Lower leg skin (tissue), 4 donors: ENCODE data around the gene CCDC102A. TPM values are rescaled to one million over a fixed set of nuclear protein-coding genes. Genes with fewer than 3 reads are reported as not detected.
A peak's percentile ranks its signal among the peaks of the same experiment; 100 is the strongest.

Experiments
- DNase-seq, 2 donors: peaks; one replicate each; pipeline ENCODE4 v3.0.0-alpha.2; 2019; ENCODE audit warnings: low spot score in 2 of 2
- H3K4me3 ChIP-seq: fragments of 200-600 bp; sonication (generic); 2 replicates; pipeline ENCODE4 v1.5.1; 2017; ENCODE audit warnings: mild to moderate bottlenecking, low read depth; ENCODE audit not compliant: poor library complexity, severe bottlenecking
- POLR2A ChIP-seq, 2 donors: fragments of 450-650 bp; IDR thresholded peaks; one replicate each; pipeline ENCODE4 v1.6.1; 2016 to 2017; ENCODE audit warnings: antibody characterized with exemption in 2 of 2, mild to moderate bottlenecking in 1 of 2, moderate library complexity in 1 of 2
- WGBS, 2 donors: methylation state at CpG; one replicate each; pipeline ENCODE4 v1.1.5; 2018; 5-methylcytosine and 5-hydroxymethylcytosine counted together
- intact Hi-C: fragments of 100-400 bp; cut with DNase I; formaldehyde crosslinking; loops from one replicate; pipeline ENCODE4 v1.15.0; 2023; ENCODE audit warnings: low total_unique reads
- total RNA-seq, 4 donors: library from RNA; depleted of rRNA; stranded (reverse); fragments of >200 nt; gene quantifications; one replicate each; pipeline ENCODE4 v1.1.0, GENCODE V29; 2016
- TF ChIP-seq, protein P1 (sequence below), 3 donors: fragments of 450-650 bp; IDR thresholded peaks; one replicate each; pipeline ENCODE4 v1.5.1; 2016; ENCODE audit warnings: antibody characterized with exemption in 3 of 3, mild to moderate bottlenecking in 3 of 3, moderate library complexity in 2 of 3

CCDC102A gene
- total RNA-seq, 4 donors from 2014 or later: 13.7 to 18.9 (median 16.4) TPM

DNA sequence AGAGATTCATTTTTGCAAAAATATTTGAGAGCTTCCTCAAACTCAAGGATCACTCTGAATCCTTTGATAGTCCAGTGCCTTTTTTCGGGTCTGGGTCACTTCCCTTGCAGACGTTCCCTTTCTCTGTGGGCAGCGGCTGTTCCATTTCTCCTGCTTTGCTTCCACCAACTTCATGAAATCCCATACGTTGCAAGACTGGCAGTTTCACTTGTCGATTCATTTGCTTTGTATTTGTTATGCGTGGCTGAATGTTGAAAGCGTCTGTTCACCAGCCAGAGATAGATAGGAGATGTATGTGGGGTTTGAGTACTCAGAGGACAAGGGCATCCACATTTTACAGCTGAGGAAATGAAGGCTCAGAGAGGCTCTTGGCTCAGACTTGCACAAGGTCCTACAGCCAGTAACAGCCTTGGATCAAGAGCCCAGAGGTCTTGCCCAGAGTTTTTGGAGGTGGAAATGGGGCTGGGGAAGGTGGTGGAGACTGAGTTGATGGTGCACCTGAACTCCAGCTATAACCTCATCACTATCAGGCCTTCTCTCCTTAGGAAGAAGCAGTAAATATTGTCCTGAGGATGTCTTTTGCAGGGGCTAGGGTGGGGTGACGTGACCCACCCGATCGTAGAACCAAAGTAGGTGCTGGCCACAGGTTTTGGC is 1.3 kb upstream of the CCDC102A start:
- H3K4me3 ChIP-seq: no peak overlapping the region
- TF ChIP-seq, protein P1, sequence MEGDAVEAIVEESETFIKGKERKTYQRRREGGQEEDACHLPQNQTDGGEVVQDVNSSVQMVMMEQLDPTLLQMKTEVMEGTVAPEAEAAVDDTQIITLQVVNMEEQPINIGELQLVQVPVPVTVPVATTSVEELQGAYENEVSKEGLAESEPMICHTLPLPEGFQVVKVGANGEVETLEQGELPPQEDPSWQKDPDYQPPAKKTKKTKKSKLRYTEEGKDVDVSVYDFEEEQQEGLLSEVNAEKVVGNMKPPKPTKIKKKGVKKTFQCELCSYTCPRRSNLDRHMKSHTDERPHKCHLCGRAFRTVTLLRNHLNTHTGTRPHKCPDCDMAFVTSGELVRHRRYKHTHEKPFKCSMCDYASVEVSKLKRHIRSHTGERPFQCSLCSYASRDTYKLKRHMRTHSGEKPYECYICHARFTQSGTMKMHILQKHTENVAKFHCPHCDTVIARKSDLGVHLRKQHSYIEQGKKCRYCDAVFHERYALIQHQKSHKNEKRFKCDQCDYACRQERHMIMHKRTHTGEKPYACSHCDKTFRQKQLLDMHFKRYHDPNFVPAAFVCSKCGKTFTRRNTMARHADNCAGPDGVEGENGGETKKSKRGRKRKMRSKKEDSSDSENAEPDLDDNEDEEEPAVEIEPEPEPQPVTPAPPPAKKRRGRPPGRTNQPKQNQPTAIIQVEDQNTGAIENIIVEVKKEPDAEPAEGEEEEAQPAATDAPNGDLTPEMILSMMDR (IDR thresholded peaks at IDR 0.05): no peak
- DNase-seq: peak in 1 of 2 donors; percentile 66
- intact Hi-C loops: no loop called here
- 59 to 60% methylated on average over 10 of the region's 10 CpGs for WGBS, 2 donors

DNA sequence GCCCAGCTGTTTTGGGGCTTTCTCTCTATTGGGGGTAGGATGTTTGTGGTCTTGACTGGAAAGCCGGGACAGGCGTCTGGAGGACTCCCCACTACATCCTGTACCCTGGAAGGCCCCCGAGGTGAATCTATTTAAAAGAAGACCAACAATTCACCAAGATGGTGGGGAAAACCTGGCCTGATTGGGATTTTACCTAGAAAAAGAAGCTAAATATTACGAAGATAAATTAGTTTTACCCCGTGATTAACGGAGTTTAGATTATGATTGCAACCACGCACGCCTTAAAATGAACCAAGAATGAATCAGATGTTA is 779 bp upstream of the CCDC102A start:
- 19 to 36% methylated on average over 8 of the region's 8 CpGs for WGBS, 2 donors
- no peak for TF ChIP-seq POLR2A (IDR thresholded peaks at IDR 0.05)
- no peak for DNase-seq
- intact Hi-C loops: no loop called here
- no peak overlapping the region for H3K4me3 ChIP-seq

GRCh38 chr16:57535680-57536305 is 578 bp downstream of the CCDC102A start:
- TF ChIP-seq POLR2A (IDR thresholded peaks at IDR 0.05): no peak
- TF ChIP-seq, protein P1 (IDR thresholded peaks at IDR 0.05): no peak
- peak; percentile 92 to 99 for DNase-seq
- 0 to 2% methylated on average over 23 to 31 of the region's 50 CpGs for WGBS, 2 donors
- intact Hi-C loops: no loop called here
- peak overlapping the region; percentile 57 for H3K4me3 ChIP-seq

DNA sequence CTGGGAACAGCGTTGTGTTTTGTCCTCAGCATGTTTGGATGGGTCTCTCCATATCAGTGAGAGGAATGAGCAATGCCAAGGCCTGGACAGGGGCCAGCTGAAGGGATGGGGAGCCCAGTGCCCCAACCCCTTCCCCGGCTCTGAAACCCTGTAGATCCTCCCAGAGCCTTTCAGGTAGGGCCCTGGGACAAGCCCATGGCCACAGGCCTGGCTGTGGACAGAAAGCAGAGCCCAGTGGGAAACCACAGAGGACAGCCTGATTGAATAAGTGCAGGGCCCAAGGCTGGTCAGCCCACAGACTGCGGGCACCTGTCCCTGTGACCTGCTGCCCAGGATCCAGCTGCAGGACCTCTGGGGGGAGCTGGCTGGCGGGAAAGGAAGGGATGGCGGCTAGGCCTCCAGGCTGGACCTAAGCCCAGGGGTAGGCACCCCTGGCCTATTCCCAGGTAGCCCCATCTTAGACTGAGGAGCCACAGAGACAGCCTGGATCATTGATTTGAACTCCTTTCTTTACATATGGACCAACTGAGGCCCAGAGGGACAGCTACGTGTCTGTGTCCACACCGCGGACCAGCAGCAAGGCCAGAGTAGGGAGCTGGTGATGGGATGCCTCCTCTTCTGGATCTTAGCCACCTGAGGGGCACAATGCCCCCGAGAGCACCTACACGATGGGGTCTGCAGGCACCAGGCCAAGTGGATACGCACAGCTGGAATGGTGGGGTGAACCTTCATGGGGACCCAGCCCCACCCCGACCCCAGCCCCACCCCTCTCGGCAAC is 1.3 kb downstream of the CCDC102A start:
- 45 to 63% methylated on average over 9 to 11 of the region's 13 CpGs for whole genome bisulfite sequencing, 2 donors
- no peak overlapping the region for H3K4me3 ChIP-seq

GRCh38 chr16:57534337-57534880 is 2.0 kb downstream of the CCDC102A start:
- no peak for DNase-seq
- no peak overlapping the region for H3K4me3 ChIP-seq
- no peak for TF ChIP-seq POLR2A (IDR thresholded peaks at IDR 0.05)
- TF ChIP-seq, protein P1 (IDR thresholded peaks at IDR 0.05): no peak
- intact Hi-C loops: no loop called here
- 94 to 97% methylated on average over 7 of the region's 7 CpGs for WGBS, 2 donors

More for the DNA sequence above, 1.3 kb downstream of the CCDC102A start:
- intact Hi-C loops: no loop called here
- DNase-seq: peak; percentile 26 to 88
- TF ChIP-seq POLR2A (IDR thresholded peaks at IDR 0.05): no peak
- TF ChIP-seq, protein P1 (IDR thresholded peaks at IDR 0.05): no peak
